Measurements from ENCODE around the gene LGR5. TPM values are rescaled to one million over a fixed set of nuclear protein-coding genes. Genes with fewer than 3 reads are reported as not detected.

LGR5 gene
- total and polyA plus RNA-seq, 2 of the 13 experiments (the other 11 are each of a cell fraction or from before 2014, with no cell fraction given) = 37.0 to 121 TPM

DNA sequence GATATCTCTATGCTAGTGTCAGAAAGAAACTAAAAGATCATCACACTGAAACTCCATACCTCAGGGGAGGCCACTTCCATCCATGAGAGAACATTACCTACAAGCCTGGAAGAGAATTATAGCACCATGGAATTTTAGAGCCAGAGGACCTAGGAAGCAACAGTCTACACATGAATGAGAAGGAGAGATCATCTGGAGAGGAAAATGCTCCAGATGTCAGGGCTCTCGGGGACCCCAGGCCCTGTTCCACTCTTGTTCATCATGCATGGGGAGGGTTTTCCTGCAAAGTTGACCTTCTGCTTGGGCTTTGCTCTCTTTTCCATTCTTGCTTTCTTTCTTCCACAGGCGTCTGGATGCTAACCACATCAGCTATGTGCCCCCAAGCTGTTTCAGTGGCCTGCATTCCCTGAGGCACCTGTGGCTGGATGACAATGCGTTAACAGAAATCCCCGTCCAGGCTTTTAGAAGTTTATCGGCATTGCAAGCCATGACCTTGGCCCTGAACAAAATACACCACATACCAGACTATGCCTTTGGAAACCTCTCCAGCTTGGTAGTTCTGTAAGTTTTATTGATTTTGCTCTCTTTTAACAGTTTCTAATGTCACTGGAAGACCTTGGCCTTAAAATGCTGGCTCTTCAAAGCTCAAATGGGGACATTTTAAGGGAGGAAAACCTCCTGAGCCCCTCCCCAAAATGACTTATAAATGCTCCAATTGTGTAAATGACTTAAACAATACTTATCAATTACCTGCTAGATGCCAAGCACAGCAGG lies 113.3 kb downstream of the LGR5 start (continued):
- TF ChIP-seq, protein P1, sequence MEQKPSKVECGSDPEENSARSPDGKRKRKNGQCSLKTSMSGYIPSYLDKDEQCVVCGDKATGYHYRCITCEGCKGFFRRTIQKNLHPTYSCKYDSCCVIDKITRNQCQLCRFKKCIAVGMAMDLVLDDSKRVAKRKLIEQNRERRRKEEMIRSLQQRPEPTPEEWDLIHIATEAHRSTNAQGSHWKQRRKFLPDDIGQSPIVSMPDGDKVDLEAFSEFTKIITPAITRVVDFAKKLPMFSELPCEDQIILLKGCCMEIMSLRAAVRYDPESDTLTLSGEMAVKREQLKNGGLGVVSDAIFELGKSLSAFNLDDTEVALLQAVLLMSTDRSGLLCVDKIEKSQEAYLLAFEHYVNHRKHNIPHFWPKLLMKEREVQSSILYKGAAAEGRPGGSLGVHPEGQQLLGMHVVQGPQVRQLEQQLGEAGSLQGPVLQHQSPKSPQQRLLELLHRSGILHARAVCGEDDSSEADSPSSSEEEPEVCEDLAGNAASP (CRISPR knock-in tag; IDR thresholded peaks at IDR 0.05; ENCODE audit: borderline replicate concordance) = peak; percentile 98
- peak; percentile 81; the same call in 1 of the 2 replicates for TF ChIP-seq ZNF703 (CRISPR knock-in tag; IDR thresholded peaks at IDR 0.05; ENCODE audit: borderline replicate concordance)
- no peak; the same call in 1 of the 2 replicates for TF ChIP-seq SOX13 (IDR thresholded peaks at IDR 0.05)
- peak in 1 of 2 experiments; percentile 97; a peak in 2 of 4 replicates for TF ChIP-seq SOX13 (CRISPR knock-in tag; conservative IDR thresholded peaks at IDR 0.05 in 1 of 2, IDR thresholded peaks at IDR 0.05 in 1 of 2)
- no peak for TF ChIP-seq MXI1 (IDR thresholded peaks at IDR 0.05; ENCODE audit: borderline replicate concordance, low read depth, low read length)
- TF ChIP-seq, protein P2, sequence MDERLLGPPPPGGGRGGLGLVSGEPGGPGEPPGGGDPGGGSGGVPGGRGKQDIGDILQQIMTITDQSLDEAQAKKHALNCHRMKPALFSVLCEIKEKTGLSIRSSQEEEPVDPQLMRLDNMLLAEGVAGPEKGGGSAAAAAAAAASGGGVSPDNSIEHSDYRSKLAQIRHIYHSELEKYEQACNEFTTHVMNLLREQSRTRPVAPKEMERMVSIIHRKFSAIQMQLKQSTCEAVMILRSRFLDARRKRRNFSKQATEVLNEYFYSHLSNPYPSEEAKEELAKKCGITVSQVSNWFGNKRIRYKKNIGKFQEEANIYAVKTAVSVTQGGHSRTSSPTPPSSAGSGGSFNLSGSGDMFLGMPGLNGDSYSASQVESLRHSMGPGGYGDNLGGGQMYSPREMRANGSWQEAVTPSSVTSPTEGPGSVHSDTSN (CRISPR knock-in tag; IDR thresholded peaks at IDR 0.05) = no peak
- TF ChIP-seq PHF21A (CRISPR knock-in tag; IDR thresholded peaks at IDR 0.05) = peak; percentile 91
- TF ChIP-seq NCOA1 (CRISPR knock-in tag; IDR thresholded peaks at IDR 0.05) = peak; percentile 85; the same call in 1 of the 2 replicates
- no peak; the same call in 1 of the 2 replicates for TF ChIP-seq ZNF460 (CRISPR knock-in tag; IDR thresholded peaks at IDR 0.05; ENCODE audit: borderline replicate concordance)
- peak; percentile 77 for TF ChIP-seq KAT8 (CRISPR knock-in tag; IDR thresholded peaks at IDR 0.05)
- TF ChIP-seq EZH2 (conservative IDR thresholded peaks at IDR 0.05; ENCODE audit: low read depth, low read length) = no peak
- TF ChIP-seq ZNF7 (CRISPR knock-in tag; IDR thresholded peaks at IDR 0.05) = peak; percentile 80
- TF ChIP-seq, protein P3, sequence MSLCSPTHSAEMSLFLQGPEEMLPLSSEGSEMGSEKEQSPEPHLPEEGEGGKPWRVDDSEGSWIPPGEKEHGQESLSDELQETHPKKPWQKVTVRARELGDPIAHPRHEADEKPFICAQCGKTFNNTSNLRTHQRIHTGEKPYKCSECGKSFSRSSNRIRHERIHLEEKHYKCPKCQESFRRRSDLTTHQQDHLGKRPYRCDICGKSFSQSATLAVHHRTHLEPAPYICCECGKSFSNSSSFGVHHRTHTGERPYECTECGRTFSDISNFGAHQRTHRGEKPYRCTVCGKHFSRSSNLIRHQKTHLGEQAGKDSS (CRISPR knock-in tag; IDR thresholded peaks at IDR 0.05; ENCODE audit: borderline replicate concordance, low read depth) = 0 out of 2 replicates have a peak, but pooled peaks have one; percentile 39
- TF ChIP-seq PITX1 (CRISPR knock-in tag; IDR thresholded peaks at IDR 0.05) = peak; percentile 86
- peak; percentile 73 for TF ChIP-seq MBD4 (IDR thresholded peaks at IDR 0.05; ENCODE audit: borderline replicate concordance, low read length)
- TF ChIP-seq ZNF891 (CRISPR knock-in tag; IDR thresholded peaks at IDR 0.05) = no peak
- peak; percentile 33; the same call in 1 of the 2 replicates for TF ChIP-seq YEATS2 (CRISPR knock-in tag; IDR thresholded peaks at IDR 0.05; ENCODE audit: borderline replicate concordance)
- no peak for TF ChIP-seq FOXM1 (CRISPR knock-in tag; IDR thresholded peaks at IDR 0.05)
- peak; percentile 87 for TF ChIP-seq SALL1 (CRISPR knock-in tag; IDR thresholded peaks at IDR 0.05)
- no peak for TF ChIP-seq SRF (IDR thresholded peaks at IDR 0.05; ENCODE audit: low read depth, low read length)
- peak; percentile 75 to 93; a peak in 3 of 4 replicates for TF ChIP-seq EP300 (IDR thresholded peaks at IDR 0.05; ENCODE audit: low read depth in 2 of 2, low read length in 2 of 2)
- TF ChIP-seq EP300 (CRISPR knock-in tag; IDR thresholded peaks at IDR 0.05; ENCODE audit: borderline replicate concordance) = peak; percentile 87; the same call in 1 of the 2 replicates
- TF ChIP-seq, protein P4, sequence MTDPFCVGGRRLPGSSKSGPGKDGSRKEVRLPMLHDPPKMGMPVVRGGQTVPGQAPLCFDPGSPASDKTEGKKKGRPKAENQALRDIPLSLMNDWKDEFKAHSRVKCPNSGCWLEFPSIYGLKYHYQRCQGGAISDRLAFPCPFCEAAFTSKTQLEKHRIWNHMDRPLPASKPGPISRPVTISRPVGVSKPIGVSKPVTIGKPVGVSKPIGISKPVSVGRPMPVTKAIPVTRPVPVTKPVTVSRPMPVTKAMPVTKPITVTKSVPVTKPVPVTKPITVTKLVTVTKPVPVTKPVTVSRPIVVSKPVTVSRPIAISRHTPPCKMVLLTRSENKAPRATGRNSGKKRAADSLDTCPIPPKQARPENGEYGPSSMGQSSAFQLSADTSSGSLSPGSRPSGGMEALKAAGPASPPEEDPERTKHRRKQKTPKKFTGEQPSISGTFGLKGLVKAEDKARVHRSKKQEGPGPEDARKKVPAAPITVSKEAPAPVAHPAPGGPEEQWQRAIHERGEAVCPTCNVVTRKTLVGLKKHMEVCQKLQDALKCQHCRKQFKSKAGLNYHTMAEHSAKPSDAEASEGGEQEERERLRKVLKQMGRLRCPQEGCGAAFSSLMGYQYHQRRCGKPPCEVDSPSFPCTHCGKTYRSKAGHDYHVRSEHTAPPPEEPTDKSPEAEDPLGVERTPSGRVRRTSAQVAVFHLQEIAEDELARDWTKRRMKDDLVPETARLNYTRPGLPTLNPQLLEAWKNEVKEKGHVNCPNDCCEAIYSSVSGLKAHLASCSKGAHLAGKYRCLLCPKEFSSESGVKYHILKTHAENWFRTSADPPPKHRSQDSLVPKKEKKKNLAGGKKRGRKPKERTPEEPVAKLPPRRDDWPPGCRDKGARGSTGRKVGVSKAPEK (CRISPR knock-in tag; IDR thresholded peaks at IDR 0.05; ENCODE audit: borderline replicate concordance) = no peak
- no peak for TF ChIP-seq ZNF550 (CRISPR knock-in tag; IDR thresholded peaks at IDR 0.05; ENCODE audit: borderline replicate concordance)
